Suprapubic skin (tissue), 4 donors: ENCODE results near the gene KANSL3.

ENCODE experiments used
- POLR2A ChIP-seq, 2 donors: fragments of 450-650 bp; IDR thresholded peaks; one replicate each; pipeline ENCODE4 v1.6.1; 2017; ENCODE audit warnings: antibody characterized with exemption in 2 of 2, mild to moderate bottlenecking in 2 of 2, moderate library complexity in 2 of 2
- POLR2AphosphoS5 ChIP-seq, 3 donors: sonication (generic); formaldehyde crosslinking; IDR thresholded peaks; one replicate each; pipeline ENCODE4 v1.6.1; 2017; ENCODE audit warnings: antibody characterized with exemption in 3 of 3
- TF ChIP-seq, protein P1 (sequence below), 2 donors: fragments of 200-600 bp in 1 of 2; fragments of 450-650 bp in 1 of 2; sonication (generic) in 1 of 2; IDR thresholded peaks; one replicate each; pipeline ENCODE4 v1.5.1; 2016 to 2019; ENCODE audit warnings: antibody characterized with exemption in 2 of 2, mild to moderate bottlenecking in 1 of 2, moderate library complexity in 1 of 2

DNA sequence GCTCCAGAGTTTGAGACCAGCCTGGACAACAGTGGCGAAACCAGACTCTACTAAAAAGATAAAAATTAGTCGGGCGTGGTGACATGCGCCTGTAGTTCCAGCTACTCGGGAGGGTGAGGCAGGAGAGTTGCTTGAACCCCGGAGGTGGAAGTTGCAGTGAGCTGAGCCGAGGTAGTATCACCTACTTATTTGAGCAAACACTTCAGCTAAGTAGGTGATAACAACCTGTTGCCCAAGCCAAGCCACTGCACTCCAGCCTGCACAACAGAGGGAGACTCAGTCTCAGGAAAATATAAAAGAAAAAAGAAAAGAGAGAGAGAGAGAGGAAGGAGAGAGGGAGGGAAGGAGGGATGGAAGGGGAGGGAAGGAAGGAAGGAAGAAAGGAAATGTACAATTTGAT, 25.7 kb upstream of the KANSL3 start:
- TF ChIP-seq, protein P1, sequence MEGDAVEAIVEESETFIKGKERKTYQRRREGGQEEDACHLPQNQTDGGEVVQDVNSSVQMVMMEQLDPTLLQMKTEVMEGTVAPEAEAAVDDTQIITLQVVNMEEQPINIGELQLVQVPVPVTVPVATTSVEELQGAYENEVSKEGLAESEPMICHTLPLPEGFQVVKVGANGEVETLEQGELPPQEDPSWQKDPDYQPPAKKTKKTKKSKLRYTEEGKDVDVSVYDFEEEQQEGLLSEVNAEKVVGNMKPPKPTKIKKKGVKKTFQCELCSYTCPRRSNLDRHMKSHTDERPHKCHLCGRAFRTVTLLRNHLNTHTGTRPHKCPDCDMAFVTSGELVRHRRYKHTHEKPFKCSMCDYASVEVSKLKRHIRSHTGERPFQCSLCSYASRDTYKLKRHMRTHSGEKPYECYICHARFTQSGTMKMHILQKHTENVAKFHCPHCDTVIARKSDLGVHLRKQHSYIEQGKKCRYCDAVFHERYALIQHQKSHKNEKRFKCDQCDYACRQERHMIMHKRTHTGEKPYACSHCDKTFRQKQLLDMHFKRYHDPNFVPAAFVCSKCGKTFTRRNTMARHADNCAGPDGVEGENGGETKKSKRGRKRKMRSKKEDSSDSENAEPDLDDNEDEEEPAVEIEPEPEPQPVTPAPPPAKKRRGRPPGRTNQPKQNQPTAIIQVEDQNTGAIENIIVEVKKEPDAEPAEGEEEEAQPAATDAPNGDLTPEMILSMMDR (IDR thresholded peaks at IDR 0.05), result no peak
- no peak for TF ChIP-seq POLR2A (IDR thresholded peaks at IDR 0.05)
- TF ChIP-seq POLR2AphosphoS5 (IDR thresholded peaks at IDR 0.05), result no peak
